GM21360 (cell line): Measurements from ENCODE around the gene FAM53A.
"Not testable (repeated sequence)": the region's sequence is repeated elsewhere in the genome, so short reads cannot be mapped to it uniquely, and the experiment has no call there.

Experiments used
- ATAC-seq: cut with Tn5 transposase; IDR thresholded peaks from one replicate; pipeline ENCODE4 v1.9.1; 2021; ENCODE audit warnings: mild to moderate bottlenecking, moderate library complexity; ENCODE audit not compliant: unreplicated experiment

FAM53A gene

GRCh38 chr4:1608821-1609500 is 75.2 kb downstream of the FAM53A start:
- ATAC-seq = no peak

GRCh38 chr4:1608196-1608820 is 75.8 kb downstream of the FAM53A start:
- ATAC-seq = no peak

- not testable (repeated sequence) for ATAC-seq
Measured at GRCh38 chr4:1607436-1608195, 76.5 kb downstream of the FAM53A start.

- ATAC-seq = no peak
Measured at GRCh38 chr4:1604706-1605205, 79.4 kb downstream of the FAM53A start.

GRCh38 chr4:1604181-1604705 is 79.9 kb downstream of the FAM53A start:
- ATAC-seq = no peak

DNA sequence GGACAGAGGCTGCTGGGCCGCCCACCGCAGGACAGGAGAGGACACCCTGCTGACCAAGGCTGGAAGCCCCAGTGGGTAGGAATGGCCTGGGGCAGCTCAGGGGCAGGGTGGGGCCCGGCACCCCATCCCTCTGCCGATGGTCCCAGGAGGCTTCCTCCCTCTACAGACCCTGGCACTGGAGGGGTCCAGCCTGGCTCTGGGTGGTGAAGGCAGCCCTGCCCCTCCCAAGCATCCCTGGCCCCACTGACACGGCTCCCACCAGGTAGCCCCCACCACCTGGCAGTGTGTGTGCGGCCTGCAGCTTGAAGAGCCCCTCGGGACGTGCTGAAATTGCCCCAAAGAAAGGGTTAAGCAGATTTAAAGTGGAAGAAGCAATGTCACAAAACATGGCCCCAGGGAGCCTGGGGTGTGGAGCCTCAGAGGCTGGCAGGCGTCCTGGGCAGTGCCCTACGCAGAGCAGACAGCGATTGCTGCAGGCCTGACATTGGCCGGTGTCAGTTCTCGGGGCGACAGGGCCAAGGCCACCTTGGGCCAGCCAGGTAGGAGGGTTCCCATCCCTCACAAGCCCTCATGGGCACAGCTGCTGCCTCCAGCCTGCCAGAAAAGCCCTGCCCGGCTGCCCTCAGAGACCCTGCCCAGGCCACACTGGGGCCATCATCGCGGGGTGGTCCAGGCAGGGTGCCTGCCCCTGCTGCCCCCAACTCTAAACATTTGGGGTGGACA is 80.5 kb downstream of the FAM53A start:
- ATAC-seq = no peak

GRCh38 chr4:1602655-1603412 is 81.3 kb downstream of the FAM53A start:
- no peak for ATAC-seq

- ATAC-seq = no peak
Measured at GRCh38 chr4:1601852-1602654, 82.1 kb downstream of the FAM53A start.

GRCh38 chr4:1601533-1601835 is 82.6 kb downstream of the FAM53A start:
- no peak for ATAC-seq

DNA sequence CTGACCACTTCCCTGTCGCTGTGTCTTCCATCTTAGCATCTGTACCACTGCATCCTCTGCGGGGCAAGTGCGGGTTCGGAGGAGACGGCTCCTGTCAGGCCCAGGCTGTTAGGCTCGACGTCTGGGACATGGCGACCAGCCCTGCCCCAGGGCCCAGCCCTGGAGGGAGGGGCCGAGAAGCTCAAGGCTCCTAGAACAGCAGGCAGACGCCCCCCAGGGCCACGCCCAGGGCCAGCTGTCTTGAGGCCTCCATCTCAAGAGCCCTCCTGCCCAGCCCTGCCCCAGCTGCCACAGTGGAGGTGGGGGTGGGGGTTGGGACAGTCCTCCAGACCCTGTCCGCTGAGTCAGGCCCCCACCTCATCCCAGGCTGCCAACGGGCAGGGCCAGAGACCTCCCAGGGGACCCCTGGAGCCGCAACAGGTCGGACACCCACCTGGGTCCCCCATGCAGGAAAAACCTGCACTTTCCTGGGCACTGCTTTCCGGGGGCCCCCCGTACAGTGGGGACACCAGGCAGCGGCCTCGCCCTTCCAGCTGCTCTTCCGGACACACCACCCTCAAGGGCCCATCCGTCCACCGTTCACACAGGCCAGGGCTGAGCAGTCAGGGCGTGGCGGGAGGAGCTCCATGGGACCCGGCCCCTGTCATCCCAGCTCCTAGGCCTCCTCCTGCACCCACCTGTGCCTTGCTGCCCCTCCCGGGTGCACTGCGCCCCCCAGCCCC is 83.1 kb downstream of the FAM53A start:
- no peak for ATAC-seq

DNA sequence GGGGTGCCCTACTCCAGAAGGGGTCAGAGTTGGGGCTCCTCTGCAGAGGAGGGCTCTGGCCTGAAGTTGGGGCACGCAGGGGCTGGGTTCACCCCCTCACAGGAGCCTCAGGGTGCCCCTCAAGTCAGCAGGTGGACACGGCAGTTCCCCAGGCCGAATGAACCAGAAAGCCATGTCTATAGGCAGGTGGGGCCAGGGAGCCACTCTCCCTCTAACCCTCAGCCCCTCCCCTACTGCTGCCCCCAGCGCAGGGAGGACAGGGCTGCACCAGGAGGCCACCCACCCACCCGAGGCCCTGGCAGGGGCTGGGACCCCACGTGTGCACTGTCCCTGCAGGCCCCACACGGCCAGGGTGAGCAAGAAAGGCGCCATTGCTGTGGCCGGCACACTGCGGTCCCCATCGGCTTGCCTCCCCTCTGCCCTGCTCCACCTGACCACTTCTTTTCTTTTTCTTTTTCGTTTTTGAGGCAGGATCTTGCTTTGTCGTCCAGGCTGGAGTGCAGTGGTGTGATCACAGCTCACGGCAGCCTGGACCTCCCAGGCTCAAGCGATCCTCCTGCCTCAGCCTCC is 83.8 kb downstream of the FAM53A start:
- no peak for ATAC-seq

GRCh38 chr4:1599491-1600210 is 84.5 kb downstream of the FAM53A start:
- ATAC-seq = no peak

DNA sequence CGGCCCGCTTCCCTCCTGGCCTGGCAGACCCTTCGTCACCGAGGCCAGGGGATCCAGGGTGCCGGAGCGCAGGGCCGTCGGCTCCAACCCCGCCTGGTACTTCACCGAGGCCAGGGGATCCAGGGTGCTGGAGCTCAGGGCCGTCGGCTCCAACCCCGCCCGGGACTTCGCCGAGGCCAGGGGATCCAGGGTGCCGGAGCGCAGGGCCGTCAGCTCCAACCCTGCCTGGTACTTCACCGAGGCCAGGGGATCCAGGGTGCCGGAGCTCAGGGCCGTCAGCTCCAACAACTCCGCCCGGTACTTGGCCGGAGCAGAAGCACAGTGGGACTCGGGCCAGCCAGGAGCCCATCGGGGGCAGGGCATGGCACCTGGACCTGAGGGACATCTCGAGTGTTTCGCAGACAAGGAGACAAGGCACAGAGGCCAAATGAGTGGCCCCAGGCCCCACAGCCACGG is 85.1 kb downstream of the FAM53A start:
- ATAC-seq = no peak

GRCh38 chr4:1598206-1599025 is 85.7 kb downstream of the FAM53A start:
- ATAC-seq = no peak

GRCh38 chr4:1597021-1597931 is 86.8 kb downstream of the FAM53A start:
- no peak for ATAC-seq

GRCh38 chr4:1596393-1596792 is 87.7 kb downstream of the FAM53A start:
- no peak for ATAC-seq
